OCI-LY7 (cell line): ENCODE data around the gene LGI2.

ENCODE experiments used
- CTCF ChIP-seq: fragments of 200-600 bp; sonication (generic); conservative IDR thresholded peaks from 2 replicates; pipeline ENCODE4 v1.5.1; 2014; ENCODE audit warnings: mild to moderate bottlenecking, antibody characterized with exemption, low read length, moderate library complexity, mixed read lengths
- EZH2phosphoT487 ChIP-seq: fragments of 200-600 bp; sonication (generic); IDR thresholded peaks from 2 replicates; pipeline ENCODE4 v1.6.1; 2018; ENCODE audit warnings: low read depth, borderline replicate concordance, mild to moderate bottlenecking, mixed run types, antibody characterized with exemption, low read length, moderate library complexity, mixed read lengths

DNA sequence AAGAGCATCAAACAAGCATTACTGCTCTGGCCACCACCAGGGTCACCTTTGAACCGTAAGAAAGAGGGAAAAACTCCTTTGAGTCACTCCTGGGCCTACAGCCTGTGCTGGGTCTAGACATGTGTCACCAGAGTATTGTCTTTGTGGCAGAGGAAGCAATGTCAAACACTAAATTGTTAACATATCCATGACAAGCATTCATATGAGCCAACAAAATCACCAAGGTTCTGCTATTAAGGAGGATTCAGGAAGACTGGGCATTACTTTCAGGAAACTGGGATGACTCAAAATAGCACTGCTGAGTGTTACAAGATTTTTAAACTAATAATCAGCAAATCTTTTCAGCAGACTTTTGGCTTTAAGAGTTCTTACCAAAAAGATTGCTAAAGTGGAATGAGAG lies 28.1 kb downstream of the LGI2 start:
- TF ChIP-seq CTCF (no peak), EZH2phosphoT487 (no peak)
